Measurements from ENCODE around the gene FN1.

DNA sequence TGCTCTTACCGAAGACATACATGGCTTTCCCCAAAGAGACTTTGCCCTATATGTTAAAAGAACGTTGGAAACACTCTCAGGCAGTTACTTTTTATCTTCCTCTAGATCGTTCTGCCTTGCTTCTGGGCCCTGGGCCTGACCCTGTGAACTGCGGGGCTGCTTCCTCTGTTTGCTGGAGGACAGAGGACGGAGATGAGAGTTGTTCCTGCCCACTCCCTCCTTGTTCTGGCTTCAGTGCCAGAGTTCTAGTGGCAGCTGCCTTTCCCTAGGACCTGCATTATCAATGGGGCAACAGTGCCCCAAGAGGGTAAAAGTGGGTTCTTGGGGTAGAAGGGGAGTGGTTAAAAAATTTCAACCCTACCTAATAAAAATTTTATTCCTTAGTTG, 6.5 kb upstream of the FN1 start:
- TF ChIP-seq, protein P1, sequence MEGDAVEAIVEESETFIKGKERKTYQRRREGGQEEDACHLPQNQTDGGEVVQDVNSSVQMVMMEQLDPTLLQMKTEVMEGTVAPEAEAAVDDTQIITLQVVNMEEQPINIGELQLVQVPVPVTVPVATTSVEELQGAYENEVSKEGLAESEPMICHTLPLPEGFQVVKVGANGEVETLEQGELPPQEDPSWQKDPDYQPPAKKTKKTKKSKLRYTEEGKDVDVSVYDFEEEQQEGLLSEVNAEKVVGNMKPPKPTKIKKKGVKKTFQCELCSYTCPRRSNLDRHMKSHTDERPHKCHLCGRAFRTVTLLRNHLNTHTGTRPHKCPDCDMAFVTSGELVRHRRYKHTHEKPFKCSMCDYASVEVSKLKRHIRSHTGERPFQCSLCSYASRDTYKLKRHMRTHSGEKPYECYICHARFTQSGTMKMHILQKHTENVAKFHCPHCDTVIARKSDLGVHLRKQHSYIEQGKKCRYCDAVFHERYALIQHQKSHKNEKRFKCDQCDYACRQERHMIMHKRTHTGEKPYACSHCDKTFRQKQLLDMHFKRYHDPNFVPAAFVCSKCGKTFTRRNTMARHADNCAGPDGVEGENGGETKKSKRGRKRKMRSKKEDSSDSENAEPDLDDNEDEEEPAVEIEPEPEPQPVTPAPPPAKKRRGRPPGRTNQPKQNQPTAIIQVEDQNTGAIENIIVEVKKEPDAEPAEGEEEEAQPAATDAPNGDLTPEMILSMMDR (IDR thresholded peaks at IDR 0.05; ENCODE audit: extremely low read depth in 1 of 2, insufficient read depth in 1 of 2, low read depth in 1 of 2, low read length in 2 of 2), result no peak
- TF ChIP-seq EZH2 (IDR thresholded peaks at IDR 0.05; ENCODE audit: borderline replicate concordance, low read depth, low read length, severe bottlenecking), result no peak
- no peak for TF ChIP-seq POLR2A (IDR thresholded peaks at IDR 0.05; ENCODE audit: low read depth, low read length)

Data from endothelial cell of umbilical vein (primary cell).